Skeletal muscle tissue (tissue), 5 donors: ENCODE measurements around the gene ARHGAP30. TPM values are rescaled to one million over a fixed set of nuclear protein-coding genes. Genes with fewer than 3 reads are reported as not detected.

Experiments used
- H3K27ac ChIP-seq: one replicate; pipeline ENCODE4 v1.7.0; 2013; ENCODE audit warnings: mild to moderate bottlenecking, low read depth, low read length, inconsistent platforms
- H3K27me3 ChIP-seq, 3 donors: one replicate each; pipeline ENCODE4 v1.7.0; 2013; ENCODE audit warnings: low read length in 3 of 3; ENCODE audit not compliant: control insufficient read depth in 3 of 3, insufficient read depth in 3 of 3
- H3K36me3 ChIP-seq, 3 donors: one replicate each; pipeline ENCODE4 v1.7.0; 2013; ENCODE audit warnings: low read length in 3 of 3; ENCODE audit not compliant: control insufficient read depth in 3 of 3, insufficient read depth in 3 of 3
- H3K4me1 ChIP-seq, 3 donors: one replicate each; pipeline ENCODE4 v1.7.0; 2013; ENCODE audit warnings: low read length in 3 of 3, mild to moderate bottlenecking in 3 of 3; ENCODE audit not compliant: control insufficient read depth in 3 of 3, insufficient read depth in 3 of 3
- H3K4me3 ChIP-seq, 3 donors: one replicate each; pipeline ENCODE4 v1.7.0; 2013; ENCODE audit warnings: low read length in 3 of 3
- H3K9ac ChIP-seq, 3 donors: one replicate each; pipeline ENCODE4 v1.7.0; 2013; ENCODE audit warnings: low read length in 3 of 3, mild to moderate bottlenecking in 3 of 3, moderate library complexity in 2 of 3, low read depth in 1 of 3
- H3K9me3 ChIP-seq, 3 donors: one replicate each; pipeline ENCODE4 v1.7.0; 2013; ENCODE audit warnings: low read length in 3 of 3; ENCODE audit not compliant: control insufficient read depth in 3 of 3
- small RNA-seq: library from RNA; depleted of rRNA; stranded (forward); fragments of <200 nt; gene quantifications from one replicate; pipeline ENCODE3, GENCODE V24; 2014
- total RNA-seq: library from RNA; depleted of rRNA; stranded (reverse); fragments of >200 nt; gene quantifications from one replicate; pipeline ENCODE4 v1.2.3, GENCODE V29; 2014
- donor health status: Osteomylitis.

Gene ARHGAP30
- total RNA-seq, 1 donor from 2014 or later, result 4.2 TPM

- Histone ChIP-seq H3K36me3 (no peaks in the 10 kb centered on the region), H3K4me1 (no peaks in the 10 kb centered on the region), H3K4me3 (no peak overlapping the region), H3K27ac (no peak overlapping the region), H3K9me3 (no peaks in the 10 kb centered on the region), H3K9ac (no peak overlapping the region), H3K27me3 (no peaks in the 10 kb centered on the region)
Observed at GRCh38 chr1:161006563-161006962, 63.1 kb downstream of the ARHGAP30 start.

- H3K36me3 ChIP-seq, result peaks cover 6 to 10% (median 8%) of the 10 kb centered on the region in 3 donors
- no peak overlapping the region for H3K27ac ChIP-seq
- peaks cover 0 to 3% (median 0%) of the 10 kb centered on the region in 3 donors for H3K4me1 ChIP-seq
Observed at GRCh38 chr1:161001525-161001924, 68.2 kb downstream of the ARHGAP30 start.

GRCh38 chr1:161000736-161001480 is 68.8 kb downstream of the ARHGAP30 start:
- no peaks in the 10 kb centered on the region for H3K27me3 ChIP-seq
- H3K9ac ChIP-seq, result no peak overlapping the region
- H3K4me3 ChIP-seq, result no peak overlapping the region
- H3K36me3 ChIP-seq, result peaks cover 6 to 10% (median 8%) of the 10 kb centered on the region in 3 donors
- H3K4me1 ChIP-seq, result peaks cover 0 to 3% (median 0%) of the 10 kb centered on the region in 3 donors
- no peak overlapping the region for H3K27ac ChIP-seq
- H3K9me3 ChIP-seq, result no peaks in the 10 kb centered on the region

More at GRCh38 chr1:161001525-161001924, 68.2 kb downstream of the ARHGAP30 start:
- no peaks in the 10 kb centered on the region for H3K27me3 ChIP-seq
- no peak overlapping the region for H3K9ac ChIP-seq
- no peak overlapping the region for H3K4me3 ChIP-seq
- no peaks in the 10 kb centered on the region for H3K9me3 ChIP-seq

DNA sequence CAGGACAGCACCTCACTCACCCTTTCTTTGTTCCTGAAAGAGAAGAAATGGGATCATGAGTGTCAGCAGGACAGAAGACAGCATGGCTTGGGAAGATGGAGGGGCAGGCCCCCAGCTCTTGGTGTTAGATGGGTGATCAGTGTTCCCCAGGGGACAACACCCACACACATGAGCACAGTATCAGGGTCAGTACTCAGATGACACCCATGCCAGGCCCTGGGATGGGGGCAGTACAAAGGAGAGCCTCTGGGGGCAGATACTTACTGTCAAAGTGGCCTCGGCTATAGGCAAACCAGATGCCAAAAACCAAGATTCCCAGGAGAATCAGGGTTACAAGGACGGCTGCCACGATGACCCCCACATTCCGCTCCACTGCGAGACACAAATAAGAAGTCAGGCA is 70.3 kb downstream of the ARHGAP30 start:
- H3K4me3 ChIP-seq, result no peak overlapping the region
- peaks cover 0 to 3% (median 0%) of the 10 kb centered on the region in 3 donors for H3K4me1 ChIP-seq
- H3K36me3 ChIP-seq, result peaks cover 6 to 10% (median 8%) of the 10 kb centered on the region in 3 donors
- H3K27ac ChIP-seq, result no peak overlapping the region
- no peaks in the 10 kb centered on the region for H3K27me3 ChIP-seq
- H3K9ac ChIP-seq, result no peak overlapping the region
- no peaks in the 10 kb centered on the region for H3K9me3 ChIP-seq

DNA sequence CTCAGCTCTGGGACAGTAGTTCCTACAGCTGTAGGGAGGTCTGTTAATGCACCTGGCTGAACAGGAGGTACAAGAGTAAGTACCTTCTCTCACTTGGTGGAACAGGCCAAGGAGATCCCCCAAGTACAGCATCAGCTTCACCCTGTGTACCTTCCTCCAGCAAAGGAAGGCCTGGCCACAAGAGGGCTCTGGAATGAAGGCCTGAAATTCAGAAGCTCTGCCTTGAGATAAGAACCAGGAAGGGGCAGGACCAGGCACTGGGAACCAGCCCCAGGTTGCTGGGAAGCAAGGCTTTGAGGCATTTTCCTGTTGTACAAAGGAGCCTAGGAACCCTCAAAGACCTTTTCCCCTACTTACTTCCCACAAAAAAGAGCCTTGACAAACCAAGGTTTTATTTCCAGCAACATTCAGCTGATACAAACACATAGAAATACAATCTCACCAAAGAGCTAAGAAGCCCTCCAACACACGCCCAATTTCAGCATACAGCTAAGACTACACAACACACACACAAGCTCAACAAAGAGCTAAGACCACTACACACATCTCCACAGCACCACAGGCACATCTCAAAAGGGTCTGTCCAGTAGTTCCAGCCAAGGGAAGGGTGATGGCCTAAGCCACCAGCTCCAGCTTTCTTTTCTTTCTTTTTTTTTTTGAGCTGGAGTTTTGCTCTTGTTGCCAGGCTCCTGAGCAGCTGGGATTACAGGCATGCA is 72.2 kb downstream of the ARHGAP30 start:
- no peaks in the 10 kb centered on the region for H3K27me3 ChIP-seq
- H3K4me3 ChIP-seq, result no peak overlapping the region
- H3K36me3 ChIP-seq, result peaks cover 6 to 10% (median 8%) of the 10 kb centered on the region in 3 donors
- H3K4me1 ChIP-seq, result peaks cover 0 to 3% (median 0%) of the 10 kb centered on the region in 3 donors
- peak overlapping the region; percentile 77 for H3K27ac ChIP-seq
- peak overlapping the region in 1 of 3 donors; percentile 11 for H3K9ac ChIP-seq
- no peaks in the 10 kb centered on the region for H3K9me3 ChIP-seq

Small RNA genes lying within 50 kb of the gene (small RNA-seq; reads per million reads assigned to genes)
- gene AL591806.2, result not detected

Other genes with a start within 250 kb of the ARHGAP30 start
- 1.6 TPM for gene CD244, start 207.0 kb downstream of the ARHGAP30 start, total RNA-seq
- not detected for gene ITLN1, start 184.7 kb downstream of the ARHGAP30 start, total RNA-seq
- not detected for gene ITLN2, start 115.1 kb downstream of the ARHGAP30 start, total RNA-seq
- gene F11R, start 48.7 kb downstream of the ARHGAP30 start, total RNA-seq, result 10.4 TPM
- 27.7 TPM for gene TSTD1, start 30.9 kb downstream of the ARHGAP30 start, total RNA-seq
- 66.3 TPM for gene USF1, start 23.9 kb downstream of the ARHGAP30 start, total RNA-seq
- gene NECTIN4, start 19.7 kb upstream of the ARHGAP30 start, total RNA-seq, result not detected
- gene KLHDC9, start 28.5 kb upstream of the ARHGAP30 start, total RNA-seq, result not detected
- 36.5 TPM for gene PFDN2, start 48.1 kb upstream of the ARHGAP30 start, total RNA-seq
- 16.2 TPM for gene NIT1, start 48.2 kb upstream of the ARHGAP30 start, total RNA-seq
- 19.8 TPM for gene DEDD, start 62.8 kb upstream of the ARHGAP30 start, total RNA-seq
- 133 TPM for gene UFC1, start 84.1 kb upstream of the ARHGAP30 start, total RNA-seq
- 6.8 TPM for gene USP21, start 89.6 kb upstream of the ARHGAP30 start, total RNA-seq
- 13.6 TPM for gene PPOX, start 96.5 kb upstream of the ARHGAP30 start, total RNA-seq
- gene B4GALT3, start 107.6 kb upstream of the ARHGAP30 start, total RNA-seq, result 11.0 TPM
- 4.7 TPM for gene ADAMTS4, start 129.2 kb upstream of the ARHGAP30 start, total RNA-seq
- 147 TPM for gene NDUFS2, start 132.5 kb upstream of the ARHGAP30 start, total RNA-seq
- 16.2 TPM for gene FCER1G, start 145.4 kb upstream of the ARHGAP30 start, total RNA-seq
- 6.8 TPM for gene APOA2, start 153.7 kb upstream of the ARHGAP30 start, total RNA-seq
- gene TOMM40L, start 156.2 kb upstream of the ARHGAP30 start, total RNA-seq, result 10.4 TPM
- gene NR1I3, start 168.3 kb upstream of the ARHGAP30 start, total RNA-seq, result not detected
- 0.52 TPM for gene PCP4L1, start 188.9 kb upstream of the ARHGAP30 start, total RNA-seq
- gene MPZ, start 240.1 kb upstream of the ARHGAP30 start, total RNA-seq, result 63.7 TPM
- 18.3 TPM for gene SDHC, start 244.5 kb upstream of the ARHGAP30 start, total RNA-seq